Neural progenitor cell (in vitro differentiated cells): ENCODE measurements around the gene KLRC4. TPM values are rescaled to one million over a fixed set of nuclear protein-coding genes. Genes with fewer than 3 reads are reported as not detected.
A peak's percentile ranks its signal among the peaks of the same experiment; 100 is the strongest.
"Not testable (repeated sequence)": the region's sequence is repeated elsewhere in the genome, so short reads cannot be mapped to it uniquely, and the experiment has no call there.

ENCODE experiments used
- DNase-seq: peaks from one replicate; pipeline ENCODE4 v3.0.0-alpha.2; 2016; ENCODE audit warnings: low spot score
- H2AFZ ChIP-seq: fragments of 200-600 bp; sonication (generic); replicated peaks from 2 replicates; pipeline ENCODE4 v1.6.1; 2016; ENCODE audit warnings: antibody characterized with exemption
- H3F3A ChIP-seq: fragments of 200-600 bp; sonication (generic); 2 replicates; pipeline ENCODE4 v1.6.1; 2016; ENCODE audit warnings: antibody characterized with exemption, low read depth
- H3K27ac ChIP-seq: fragments of 200-600 bp; sonication (generic); 2 replicates; pipeline ENCODE4 v1.5.1; 2016; ENCODE audit warnings: mild to moderate bottlenecking
- H3K27me3 ChIP-seq: fragments of 200-600 bp; sonication (generic); 2 replicates; pipeline ENCODE4 v1.6.1; 2016; ENCODE audit warnings: mild to moderate bottlenecking, moderate library complexity
- H3K36me3 ChIP-seq: fragments of 200-600 bp; sonication (generic); 2 replicates; pipeline ENCODE4 v1.5.1; 2016
- H3K4me1 ChIP-seq: fragments of 200-600 bp; sonication (generic); 2 replicates; pipeline ENCODE4 v1.6.1; 2016; ENCODE audit warnings: mixed run types
- H3K4me2 ChIP-seq: fragments of 200-600 bp; sonication (generic); 2 replicates; pipeline ENCODE4 v1.6.1; 2016
- H3K4me3 ChIP-seq: fragments of 200-600 bp; sonication (generic); 2 replicates; pipeline ENCODE4 v1.5.1; 2016
- H3K79me2 ChIP-seq: fragments of 200-600 bp; sonication (generic); 2 replicates; pipeline ENCODE4 v1.6.1; 2016; ENCODE audit warnings: low read depth
- H3K9ac ChIP-seq: fragments of 200-600 bp; sonication (generic); 2 replicates; pipeline ENCODE4 v1.6.1; 2016
- H3K9me3 ChIP-seq: fragments of 200-600 bp; sonication (generic); 2 replicates; pipeline ENCODE4 v1.5.1; 2016; ENCODE audit warnings: low read depth
- H4K20me1 ChIP-seq: fragments of 200-600 bp; sonication (generic); 2 replicates; pipeline ENCODE4 v1.6.1; 2016; ENCODE audit warnings: low read depth
- H3K27ac Mint-ChIP-seq: 3 replicates; pipeline ENCODE4 v1.8.0; 2021; ENCODE audit warnings: mixed read lengths
- H3K27me3 Mint-ChIP-seq: 2 replicates; pipeline ENCODE4 v1.8.0; 2022; ENCODE audit warnings: low read depth, mild to moderate bottlenecking, inconsistent platforms, moderate library complexity, mixed read lengths; ENCODE audit not compliant: insufficient read depth
- H3K36me3 Mint-ChIP-seq: 3 replicates; pipeline ENCODE4 v1.8.0; 2021; ENCODE audit warnings: mixed read lengths
- H3K4me1 Mint-ChIP-seq: 3 replicates; pipeline ENCODE4 v1.8.0; 2021; ENCODE audit warnings: mixed read lengths
- H3K4me3 Mint-ChIP-seq: 3 replicates; pipeline ENCODE4 v1.8.0; 2021; ENCODE audit warnings: mild to moderate bottlenecking, moderate library complexity, mixed read lengths
- H3K9me3 Mint-ChIP-seq: 3 replicates; pipeline ENCODE4 v1.8.0; 2020; ENCODE audit warnings: mixed read lengths
- EZH2 ChIP-seq: fragments of 200-600 bp; sonication (generic); IDR thresholded peaks from 2 replicates; pipeline ENCODE4 v1.6.1; 2017; ENCODE audit warnings: antibody characterized with exemption, mild to moderate bottlenecking, moderate library complexity
- EZH2phosphoT487 ChIP-seq: fragments of 200-600 bp; sonication (generic); IDR thresholded peaks from 2 replicates; pipeline ENCODE4 v1.6.1; 2017; ENCODE audit warnings: antibody characterized with exemption
- total RNA-seq: library from RNA; depleted of rRNA; stranded (reverse); fragments of >200 nt; gene quantifications from 2 replicates; pipeline ENCODE4 v1.2.3, GENCODE V29; 2015; ENCODE audit warnings: low replicate concordance
- TF ChIP-seq, protein P1 (sequence below): fragments of 200-600 bp; sonication (generic); IDR thresholded peaks from 2 replicates; pipeline ENCODE4 v1.5.1; 2017; ENCODE audit warnings: antibody characterized with exemption, mild to moderate bottlenecking

The KLRC4 gene
- total RNA-seq, 1 donor from 2014 or later: not detected

DNA sequence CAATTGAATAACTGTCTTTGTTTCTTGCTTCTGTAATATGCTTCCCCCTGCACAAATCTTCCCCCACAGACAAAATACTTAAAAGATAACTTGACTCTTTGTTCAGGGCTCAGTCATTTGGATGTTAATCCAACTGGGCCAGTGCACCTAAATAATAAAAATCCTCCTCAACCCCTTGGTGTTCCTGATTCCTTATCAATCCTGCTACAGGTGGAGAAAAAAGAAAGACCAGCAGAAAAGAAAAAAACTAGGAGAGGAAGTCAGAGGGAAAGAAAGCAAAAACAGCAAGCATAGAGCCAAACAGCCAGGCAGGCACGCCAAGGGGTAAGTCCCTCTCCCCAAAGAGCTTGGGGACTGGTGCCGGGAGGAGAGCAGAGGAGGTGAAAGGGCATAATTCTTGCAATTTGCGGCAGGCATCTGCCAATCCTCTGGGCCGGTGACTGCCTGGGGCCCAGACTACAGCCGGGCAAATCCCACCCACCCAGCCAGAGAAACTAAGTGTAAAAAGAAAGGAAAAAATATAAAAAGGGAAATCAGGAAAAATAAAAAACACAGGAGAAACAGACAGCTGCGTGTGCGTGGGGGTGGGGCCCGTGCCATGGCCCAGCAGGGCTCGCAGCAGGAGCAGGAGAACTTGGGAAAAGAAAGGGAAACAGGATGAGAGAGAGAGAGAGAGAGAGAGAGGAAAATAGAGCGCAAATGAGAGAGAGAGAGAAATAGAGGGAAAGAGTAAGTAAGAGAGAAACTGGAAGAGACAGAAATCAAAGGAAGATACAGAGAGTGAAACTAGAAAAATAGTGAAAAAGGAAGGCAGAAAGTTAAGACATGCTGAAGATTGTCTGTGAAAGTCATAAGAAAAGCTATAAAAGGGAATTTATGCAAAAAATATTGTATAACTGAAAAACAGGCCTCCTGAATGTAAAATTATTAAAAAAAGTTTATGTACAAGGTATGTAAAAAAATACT, 41.1 kb downstream of the KLRC4 start:
- Mint-ChIP-seq H3K4me3 (no peak overlapping the region), H3K27ac (no peak overlapping the region), H3K36me3 (peaks cover 2% of the 10 kb centered on the region), H3K4me1 (peaks cover 14% of the 10 kb centered on the region), H3K9me3 (peaks cover 6% of the 10 kb centered on the region), H3K27me3 (peaks cover 3% of the 10 kb centered on the region)
- H4K20me1 ChIP-seq: no peaks in the 10 kb centered on the region
- H3K4me1 ChIP-seq: peaks cover 28% of the 10 kb centered on the region
- no peaks in the 10 kb centered on the region for H3K27me3 ChIP-seq
- H3K4me3 ChIP-seq: no peak overlapping the region
- H3F3A ChIP-seq: peaks cover 11% of the 10 kb centered on the region
- H2AFZ ChIP-seq: no peak overlapping the region
- no peak for TF ChIP-seq EZH2phosphoT487
- no peak for TF ChIP-seq EZH2
- no peaks in the 10 kb centered on the region for H3K79me2 ChIP-seq
- H3K4me2 ChIP-seq: no peak overlapping the region
- no peak overlapping the region for H3K9ac ChIP-seq
- no peak overlapping the region for H3K27ac ChIP-seq
- H3K36me3 ChIP-seq: no peaks in the 10 kb centered on the region
- no peaks in the 10 kb centered on the region for H3K9me3 ChIP-seq
- no peak for DNase-seq

DNA sequence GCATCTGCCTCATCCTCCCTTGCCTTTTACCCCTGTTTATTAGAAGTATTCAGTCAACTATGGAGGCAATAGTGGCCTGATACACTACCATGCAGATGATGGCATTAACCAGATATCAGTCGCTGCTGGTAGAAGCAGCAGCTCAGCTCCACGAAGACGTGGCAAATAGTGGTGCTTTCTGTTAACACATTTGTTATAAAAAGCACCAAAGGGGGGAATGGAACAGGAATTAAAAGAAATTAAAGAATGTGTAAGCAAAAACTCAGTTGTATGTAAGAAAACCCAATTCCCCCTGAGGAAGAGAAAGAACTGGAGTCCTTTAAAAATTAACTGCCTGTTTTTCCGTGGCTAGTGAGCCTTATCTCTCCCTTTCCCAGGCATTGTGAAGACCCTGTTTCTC, 41.8 kb downstream of the KLRC4 start:
- H3K27me3 ChIP-seq, H4K20me1 ChIP-seq, DNase-seq, H3K79me2 ChIP-seq, H3K27me3 Mint-ChIP-seq, H3K9me3 Mint-ChIP-seq, H3K36me3 Mint-ChIP-seq, H3K4me3 Mint-ChIP-seq, H3K4me3 ChIP-seq, H2AFZ ChIP-seq, H3K9me3 ChIP-seq, H3K27ac Mint-ChIP-seq, H3K4me2 ChIP-seq, H3K36me3 ChIP-seq, H3K9ac ChIP-seq, H3K27ac ChIP-seq: not testable (repeated sequence)
- peaks cover 11% of the 10 kb centered on the region for H3K4me1 Mint-ChIP-seq
- H3K4me1 ChIP-seq: peaks cover 34% of the 10 kb centered on the region
- peaks cover 11% of the 10 kb centered on the region for H3F3A ChIP-seq

DNA sequence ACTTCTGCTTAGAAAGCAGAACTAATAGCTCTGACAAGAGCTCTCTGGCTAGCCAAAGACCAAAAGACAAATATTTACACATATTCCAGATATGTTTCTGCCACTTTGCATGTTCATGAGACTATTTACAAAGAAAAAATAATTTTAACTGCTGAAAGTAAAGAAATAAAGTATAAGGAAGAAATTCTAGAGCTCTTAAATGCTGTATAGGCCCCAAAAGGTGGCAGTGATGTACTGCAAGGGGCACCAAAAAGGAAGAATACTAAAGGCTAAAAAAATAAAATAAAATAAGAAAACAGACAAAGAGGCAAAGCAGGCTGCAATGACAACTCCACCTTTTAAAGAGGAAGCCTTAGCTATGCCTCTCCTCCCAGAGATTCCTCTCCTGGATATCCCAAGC, 42.7 kb downstream of the KLRC4 start:
- no peak for TF ChIP-seq EZH2
- TF ChIP-seq, protein P1, sequence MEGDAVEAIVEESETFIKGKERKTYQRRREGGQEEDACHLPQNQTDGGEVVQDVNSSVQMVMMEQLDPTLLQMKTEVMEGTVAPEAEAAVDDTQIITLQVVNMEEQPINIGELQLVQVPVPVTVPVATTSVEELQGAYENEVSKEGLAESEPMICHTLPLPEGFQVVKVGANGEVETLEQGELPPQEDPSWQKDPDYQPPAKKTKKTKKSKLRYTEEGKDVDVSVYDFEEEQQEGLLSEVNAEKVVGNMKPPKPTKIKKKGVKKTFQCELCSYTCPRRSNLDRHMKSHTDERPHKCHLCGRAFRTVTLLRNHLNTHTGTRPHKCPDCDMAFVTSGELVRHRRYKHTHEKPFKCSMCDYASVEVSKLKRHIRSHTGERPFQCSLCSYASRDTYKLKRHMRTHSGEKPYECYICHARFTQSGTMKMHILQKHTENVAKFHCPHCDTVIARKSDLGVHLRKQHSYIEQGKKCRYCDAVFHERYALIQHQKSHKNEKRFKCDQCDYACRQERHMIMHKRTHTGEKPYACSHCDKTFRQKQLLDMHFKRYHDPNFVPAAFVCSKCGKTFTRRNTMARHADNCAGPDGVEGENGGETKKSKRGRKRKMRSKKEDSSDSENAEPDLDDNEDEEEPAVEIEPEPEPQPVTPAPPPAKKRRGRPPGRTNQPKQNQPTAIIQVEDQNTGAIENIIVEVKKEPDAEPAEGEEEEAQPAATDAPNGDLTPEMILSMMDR: peak; percentile 30
- no peak for DNase-seq
- Histone ChIP-seq H3K4me1 (peaks cover 37% of the 10 kb centered on the region), H2AFZ (no peak overlapping the region), H3K4me2 (no peak overlapping the region), H3K9ac (no peak overlapping the region), H3K36me3 (no peaks in the 10 kb centered on the region), H3K27me3 (no peaks in the 10 kb centered on the region), H3K79me2 (no peaks in the 10 kb centered on the region), H3K9me3 (no peaks in the 10 kb centered on the region), H3K27ac (no peak overlapping the region), H4K20me1 (no peaks in the 10 kb centered on the region), H3F3A (peaks cover 11% of the 10 kb centered on the region), H3K4me3 (no peak overlapping the region)
- Mint-ChIP-seq H3K4me1 (peaks cover 10% of the 10 kb centered on the region), H3K36me3 (peaks cover 2% of the 10 kb centered on the region), H3K27ac (no peak overlapping the region), H3K9me3 (peaks cover 6% of the 10 kb centered on the region), H3K4me3 (no peak overlapping the region), H3K27me3 (peaks cover 3% of the 10 kb centered on the region)

DNA sequence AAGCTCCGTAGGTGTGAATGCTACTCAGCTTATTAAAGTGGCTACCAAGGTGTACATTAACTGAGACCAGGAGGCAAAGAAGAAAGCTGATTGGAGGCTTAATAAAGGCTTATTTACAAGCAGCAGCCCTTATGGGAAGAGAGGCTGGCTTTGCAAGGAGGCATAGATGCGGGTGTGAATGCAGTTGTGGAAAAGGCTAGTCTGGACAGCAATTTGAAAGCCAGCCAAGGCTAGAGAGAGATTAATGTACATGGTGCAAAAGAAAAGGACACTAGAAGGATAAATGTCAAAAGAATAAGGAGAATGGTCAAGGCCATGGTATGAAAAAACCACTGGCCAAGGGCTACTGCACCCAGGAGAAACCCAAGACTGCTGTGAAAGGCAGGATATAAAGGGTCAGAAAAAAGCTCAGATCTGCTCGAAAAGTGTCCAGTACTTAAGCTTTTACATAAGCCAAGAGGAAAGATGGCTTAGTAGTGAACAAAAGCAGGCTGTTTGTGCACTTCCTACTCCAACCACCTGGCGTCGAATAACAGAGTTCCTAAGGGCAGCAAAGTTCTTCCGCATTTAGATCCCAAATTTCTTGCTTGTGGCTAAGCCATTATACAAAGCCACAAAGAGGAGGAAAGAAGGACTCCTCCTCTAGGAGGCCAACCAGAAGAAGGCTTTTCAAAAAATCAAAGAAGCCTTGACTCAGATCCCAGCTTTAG, 43.7 kb downstream of the KLRC4 start:
- peak overlapping the region; percentile 93 for H2AFZ ChIP-seq
- no peaks in the 10 kb centered on the region for H3K9me3 ChIP-seq
- H3K4me3 ChIP-seq: peak overlapping the region; percentile 30
- H3K36me3 ChIP-seq: no peaks in the 10 kb centered on the region
- TF ChIP-seq EZH2phosphoT487 (no peak), EZH2 (no peak)
- TF ChIP-seq, protein P1: no peak
- H3K4me2 ChIP-seq: peak overlapping the region; percentile 74
- peaks cover 3% of the 10 kb centered on the region for H3K27me3 Mint-ChIP-seq
- peaks cover 2% of the 10 kb centered on the region for H3K36me3 Mint-ChIP-seq
- H3F3A ChIP-seq: peaks cover 11% of the 10 kb centered on the region
- H3K79me2 ChIP-seq: no peaks in the 10 kb centered on the region
- no peaks in the 10 kb centered on the region for H4K20me1 ChIP-seq
- peaks cover 36% of the 10 kb centered on the region for H3K4me1 ChIP-seq
- peak; percentile 3 for DNase-seq
- peaks cover 6% of the 10 kb centered on the region for H3K9me3 Mint-ChIP-seq
- no peak overlapping the region for H3K27ac ChIP-seq
- no peak overlapping the region for H3K27ac Mint-ChIP-seq
- H3K4me3 Mint-ChIP-seq: no peak overlapping the region
- no peak overlapping the region for H3K9ac ChIP-seq
- peaks cover 15% of the 10 kb centered on the region for H3K4me1 Mint-ChIP-seq
- no peaks in the 10 kb centered on the region for H3K27me3 ChIP-seq
